Activated CD8-positive, alpha-beta memory T cell treated with anti-CD3 and anti-CD28 coated beads for 36 hours (primary cell): ENCODE data around the gene ZNF548. TPM values are rescaled to one million over a fixed set of nuclear protein-coding genes. Genes with fewer than 3 reads are reported as not detected.
"Not testable (repeated sequence)": the region's sequence is repeated elsewhere in the genome, so short reads cannot be mapped to it uniquely, and the experiment has no call there.

Experiments
- CTCF ChIA-PET: fragments of 350-600 bp; sonication (Branson Sonifier 250); formaldehyde crosslinking; loops from one replicate; lab custom pipeline; 2021; ENCODE audit warnings: antibody characterized with exemption; lab: Charles Lee
- POLR2A ChIA-PET: fragments of 350-600 bp; sonication (Branson Sonifier 250); formaldehyde crosslinking; loops from one replicate; lab custom pipeline; 2021; ENCODE audit warnings: antibody characterized with exemption; lab: Charles Lee
- total RNA-seq, 2 experiments: library from RNA; stranded (reverse); gene quantifications; one replicate each; pipeline ENCODE4 v1.2.3, GENCODE V29; 2021

The ZNF548 gene
- total RNA-seq, result 10 to 100 TPM; 11.8 to 13.9 TPM

DNA sequence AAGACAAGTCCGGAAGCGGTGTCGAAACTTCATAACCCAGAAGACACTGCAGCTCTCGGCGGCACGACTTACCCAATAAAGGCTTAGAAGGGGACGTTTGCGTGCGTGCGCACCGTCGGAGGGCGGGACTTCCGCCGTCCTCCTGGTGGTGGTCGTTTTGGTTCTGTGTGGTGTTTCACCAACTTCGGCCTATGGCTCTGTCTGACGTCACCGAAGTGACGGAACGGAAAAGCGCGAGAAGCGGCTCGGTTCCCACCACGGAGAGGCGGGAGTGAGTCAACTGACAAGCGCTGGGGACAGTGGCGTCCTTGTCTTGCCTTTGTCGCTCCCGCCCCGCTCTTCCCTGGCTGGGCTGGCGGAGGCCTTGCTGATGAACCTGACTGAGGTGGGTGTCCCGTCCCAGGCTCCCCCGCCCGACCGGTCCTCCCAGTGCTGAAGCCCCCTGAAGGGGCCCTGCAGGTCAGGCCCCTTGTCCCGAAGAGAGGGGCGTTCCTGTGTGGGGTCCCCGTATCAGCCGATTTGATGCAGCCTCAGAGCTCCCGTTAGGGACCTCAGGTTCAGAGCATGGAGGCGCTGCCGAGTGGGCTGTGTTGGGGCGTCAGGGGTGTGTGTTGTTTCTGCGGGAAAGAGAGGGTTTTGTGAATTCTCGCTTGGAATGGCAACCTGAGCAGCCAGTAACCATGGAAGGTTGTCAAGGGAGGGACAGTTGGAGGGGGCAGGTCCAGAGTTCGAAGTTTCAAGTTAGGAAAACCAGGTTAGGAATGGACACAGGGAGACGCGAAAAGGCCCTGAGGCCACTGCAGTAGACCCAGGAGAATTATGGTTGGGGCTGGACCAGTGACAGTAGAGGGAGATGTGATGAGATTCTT lies at the start of gene ZNF548:
TSS of gene ZNF548 (plus strand) at position 125 of the 869 bp plus-strand sequence. CDS start at position 371, 246 bp downstream.
- CTCF ChIA-PET, result no interaction called here
- POLR2A ChIA-PET, result interaction anchor here (0.8 to 1.6 kb wide), 3 partner anchors 14 to 45 kb away, joined by 3 to 6 read pairs (median 5); partner anchors contain the start of genes TRAPPC2B, ZNF547 and ZNF749

DNA sequence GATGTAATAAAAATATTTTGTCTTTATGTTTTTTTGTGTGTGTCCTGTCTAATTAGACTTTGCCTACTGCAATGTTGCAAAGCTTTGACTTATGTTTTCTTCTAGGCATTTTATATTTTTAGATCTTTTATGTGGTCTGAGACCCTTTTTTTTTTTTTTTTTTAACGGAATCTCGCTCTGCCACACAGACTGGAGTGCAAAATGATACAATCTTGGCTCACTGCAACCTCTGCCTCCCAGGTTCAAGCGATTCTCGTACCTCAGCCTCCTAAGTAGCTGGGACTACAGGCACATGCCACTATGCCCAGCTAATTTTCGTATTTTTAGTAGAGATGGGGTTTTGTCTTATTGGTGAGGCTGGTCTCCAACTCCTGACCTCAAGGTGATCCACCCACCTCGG lies 47.1 kb upstream of the ZNF548 start:
- CTCF ChIA-PET, result interaction anchor here (0.7 kb wide), 1 partner anchor 176 kb away, joined by 3 read pairs; no protein-coding TSS in a partner anchor
- POLR2A ChIA-PET, result no interaction called here

DNA sequence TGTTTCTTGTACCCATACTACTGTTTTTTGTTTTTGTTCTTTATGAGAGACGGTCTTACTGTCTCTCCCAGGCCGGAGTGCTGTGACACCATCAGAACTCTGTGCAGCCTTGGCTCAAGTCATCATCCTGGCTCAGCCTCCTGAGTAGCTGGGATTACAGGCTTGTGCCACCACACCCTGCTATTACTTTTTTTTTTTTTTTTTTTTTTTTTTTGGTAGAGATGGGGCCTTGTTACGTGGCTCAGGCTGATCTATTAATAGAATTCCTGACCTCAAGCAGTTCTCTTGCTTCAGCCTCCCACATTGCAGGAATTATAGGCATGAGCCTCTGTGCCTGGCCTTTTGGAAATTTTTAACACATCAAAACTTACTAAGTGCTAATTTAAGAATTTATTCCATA lies 41.5 kb upstream of the ZNF548 start:
- POLR2A ChIA-PET, result interaction anchor here (0.6 kb wide), 1 partner anchor 68 kb away, joined by 3 read pairs; no protein-coding TSS in a partner anchor
- CTCF ChIA-PET, result no interaction called here

DNA sequence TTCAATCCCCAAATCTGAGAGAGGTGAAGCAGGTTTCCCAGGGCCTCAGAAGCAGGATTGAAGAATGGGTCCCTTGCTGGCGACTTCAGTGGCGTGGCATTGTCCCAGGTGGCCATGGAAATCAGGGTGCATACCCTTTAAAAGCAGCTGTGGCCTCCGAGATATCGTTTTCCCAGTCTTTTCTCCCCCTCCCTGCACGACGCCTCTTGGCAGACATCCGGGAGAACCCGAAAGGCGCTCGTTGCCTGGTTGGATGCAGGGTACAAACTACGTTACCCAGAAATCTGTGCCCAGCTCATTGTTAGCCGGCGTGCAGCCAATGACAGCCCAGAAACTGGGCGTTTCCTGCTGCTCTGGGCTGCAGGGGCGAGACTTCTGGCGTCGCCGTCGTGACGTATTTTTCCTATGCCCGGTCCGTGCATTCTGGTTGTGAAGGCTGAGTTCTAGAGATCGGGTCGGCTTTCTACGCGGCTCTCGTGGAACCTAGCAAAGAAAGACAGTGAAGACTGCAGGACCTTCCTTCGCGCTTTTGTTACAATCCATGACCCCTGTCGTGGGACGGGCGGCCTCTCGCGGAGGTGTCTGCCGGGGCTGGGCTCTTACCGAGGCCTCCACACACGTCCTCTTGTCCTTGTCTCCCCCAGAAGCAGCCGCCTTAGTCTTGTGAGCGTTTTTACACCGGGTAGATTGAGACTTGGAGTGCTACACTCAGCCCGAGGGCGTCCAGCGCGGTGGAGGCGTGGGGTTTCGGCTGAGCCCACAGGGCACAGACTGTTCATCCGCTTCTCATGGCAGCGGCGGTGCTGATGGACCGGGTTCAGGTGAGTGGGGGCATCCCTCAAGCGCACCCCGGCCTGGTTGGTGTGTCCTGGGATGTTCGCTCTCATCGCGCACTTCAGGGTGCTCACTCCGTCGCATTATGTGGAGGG lies 38.5 kb upstream of the ZNF548 start, which contains the start of gene ZNF304:
TSS of gene ZNF304 (plus strand) at position 395 of the 929 bp plus-strand sequence. CDS start at position 789, 394 bp downstream.
- ChIA-PET CTCF (interaction anchor here (1.1 kb wide), 1 partner anchor 13 kb away, joined by 3 read pairs; the partner anchor contains the start of genes TRAPPC2B and ZNF547), POLR2A (no interaction called here)

DNA sequence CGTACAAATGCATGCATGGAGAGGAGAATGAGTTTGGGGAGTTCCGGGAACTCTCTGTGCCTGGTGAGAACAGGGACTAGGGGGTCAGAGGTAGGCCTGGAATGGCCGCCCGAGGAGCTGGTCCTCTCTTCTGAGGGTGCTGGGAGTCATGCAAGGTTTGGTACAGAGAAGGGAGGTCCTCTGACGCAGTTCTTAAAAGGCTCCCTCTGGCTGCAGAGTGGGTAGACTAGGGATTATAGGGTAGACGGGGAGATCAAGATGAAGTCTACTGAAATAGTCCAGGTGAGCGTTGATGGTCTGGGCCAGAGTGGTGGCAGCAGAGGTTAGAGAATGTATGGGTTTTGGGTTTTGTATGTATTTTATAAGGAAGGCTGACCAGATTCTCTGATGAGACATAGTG lies 37.8 kb upstream of the ZNF548 start:
- ChIA-PET POLR2A (no interaction called here), CTCF (interaction anchor here (1.1 kb wide), 1 partner anchor 12 kb away, joined by 3 read pairs; the partner anchor contains the start of genes TRAPPC2B and ZNF547)

DNA sequence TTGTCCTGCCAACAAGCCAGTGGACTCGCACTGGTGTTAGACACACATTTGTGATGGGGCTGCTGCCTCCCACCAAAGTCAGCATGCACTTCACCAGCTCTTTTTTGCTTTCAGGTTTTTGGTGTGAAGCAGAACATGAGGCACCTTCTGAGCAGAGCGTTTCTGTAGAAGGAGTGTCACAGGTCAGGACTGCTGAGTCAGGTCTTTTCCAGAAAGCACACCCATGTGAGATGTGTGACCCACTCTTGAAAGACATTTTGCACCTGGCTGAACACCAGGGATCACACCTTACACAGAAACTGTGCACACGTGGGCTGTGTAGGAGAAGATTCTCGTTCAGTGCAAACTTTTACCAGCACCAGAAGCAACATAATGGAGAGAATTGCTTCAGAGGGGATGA lies 33.7 kb upstream of the ZNF548 start:
- POLR2A ChIA-PET, result no interaction called here
- CTCF ChIA-PET, result no interaction called here

- POLR2A ChIA-PET, result no interaction called here
- CTCF ChIA-PET, result interaction anchor here (0.6 to 1.5 kb wide), 2 partner anchors 10 to 28 kb away, joined by 3 read pairs; no protein-coding TSS in a partner anchor
Observed at GRCh38 chr19:57357406-57357805, 32.2 kb upstream of the ZNF548 start.

- POLR2A ChIA-PET, result no interaction called here
Observed at GRCh38 chr19:57359300-57359699, 30.4 kb upstream of the ZNF548 start.

DNA sequence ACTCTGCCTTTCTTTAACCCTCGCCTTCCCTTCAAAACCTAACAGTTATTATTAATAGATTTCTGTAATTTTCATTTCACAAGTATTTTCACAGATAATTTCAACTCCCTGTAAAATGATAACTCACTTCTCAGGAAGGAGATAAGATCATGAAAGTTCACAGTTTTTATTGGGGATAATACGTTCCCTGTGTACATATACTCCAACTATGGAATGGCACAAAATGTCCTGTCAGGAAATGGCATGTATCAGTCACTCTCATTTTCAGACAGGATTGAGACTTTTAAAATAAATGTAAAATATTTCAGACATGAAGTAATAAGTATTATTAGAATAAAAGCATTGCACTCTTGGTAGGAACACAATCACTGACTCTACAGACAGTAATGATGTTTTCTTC lies 27.2 kb upstream of the ZNF548 start:
- ChIA-PET POLR2A (interaction anchor here (1.7 kb wide), 1 partner anchor 27 kb away, joined by 5 read pairs; the partner anchor contains the start of gene ZNF548), CTCF (no interaction called here)

More at GRCh38 chr19:57359300-57359699, 30.4 kb upstream of the ZNF548 start:
- CTCF ChIA-PET, result no interaction called here

- ChIA-PET POLR2A (interaction anchor here (0.6 to 1.7 kb wide), 2 partner anchors 26 to 820 kb away, joined by 3 to 5 read pairs; partner anchors contain the start of genes ZNF274 and ZNF548), CTCF (interaction anchor here (1.0 kb wide), 1 partner anchor 12 kb away, joined by 3 read pairs; the partner anchor contains the start of gene ZNF304)
Observed at GRCh38 chr19:57362997-57363687, 26.5 kb upstream of the ZNF548 start, which contains the start of the genes TRAPPC2B and ZNF547. Gene TRAPPC2B (plus strand): TSS chr19:57363551. CDS start chr19:57364834, 1,283 bp downstream. Gene ZNF547 (plus strand): TSS chr19:57363551. CDS start chr19:57368556, 5,005 bp downstream.

- CTCF ChIA-PET, result interaction anchor here (1.0 kb wide), 1 partner anchor 12 kb away, joined by 3 read pairs; the partner anchor contains the start of gene ZNF304
- POLR2A ChIA-PET, result interaction anchor here (0.6 to 1.7 kb wide), 2 partner anchors 26 to 819 kb away, joined by 3 to 5 read pairs; partner anchors contain the start of genes ZNF274 and ZNF548
Observed at GRCh38 chr19:57363688-57364181, 25.9 kb upstream of the ZNF548 start.

DNA sequence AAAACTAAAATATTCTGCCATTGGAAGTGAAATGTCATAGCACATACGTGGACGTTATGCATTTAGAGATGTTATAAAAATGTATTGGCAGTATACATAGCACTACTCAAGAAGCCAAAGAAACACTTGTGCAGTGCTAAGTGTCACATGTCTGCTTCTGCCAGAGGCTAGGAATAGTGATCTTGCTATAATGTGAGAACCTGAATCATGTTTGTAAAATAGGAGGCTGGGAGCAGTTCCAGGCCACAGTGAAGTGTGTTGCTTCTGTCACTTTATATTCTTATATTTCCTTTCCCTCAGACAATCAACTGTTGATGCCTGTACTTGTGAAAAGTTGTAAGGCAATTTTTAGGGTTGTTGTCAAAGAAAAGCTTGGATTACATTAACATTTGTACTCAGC lies 22.9 kb upstream of the ZNF548 start:
- CTCF ChIA-PET, result no interaction called here
- POLR2A ChIA-PET, result no interaction called here

GRCh38 chr19:57374179-57374578 lies 15.5 kb upstream of the ZNF548 start:
- CTCF ChIA-PET, result no interaction called here
- POLR2A ChIA-PET, result no interaction called here

DNA sequence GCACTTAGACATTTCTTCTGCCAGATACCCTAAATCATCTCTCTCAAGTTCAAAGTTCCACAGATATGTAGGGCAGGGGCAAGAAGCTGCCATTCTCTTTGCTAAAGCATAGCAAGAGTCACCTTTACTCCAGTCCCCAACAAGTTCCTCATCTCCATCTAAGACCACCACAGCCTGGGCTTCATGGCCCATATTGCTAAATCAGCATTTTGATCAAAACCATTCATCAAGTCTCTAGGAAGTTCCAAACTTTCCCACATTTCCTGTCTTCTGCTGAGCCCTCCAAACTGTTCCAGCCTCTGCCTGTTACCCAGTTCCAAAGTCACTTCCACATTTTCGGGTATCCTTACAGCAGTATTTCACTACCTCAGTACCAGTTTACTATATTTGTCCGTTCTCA lies 15.0 kb upstream of the ZNF548 start:
- CTCF ChIA-PET, POLR2A ChIA-PET: not testable (repeated sequence)

GRCh38 chr19:57376151-57376550 lies 13.5 kb upstream of the ZNF548 start:
- CTCF ChIA-PET, result no interaction called here

DNA sequence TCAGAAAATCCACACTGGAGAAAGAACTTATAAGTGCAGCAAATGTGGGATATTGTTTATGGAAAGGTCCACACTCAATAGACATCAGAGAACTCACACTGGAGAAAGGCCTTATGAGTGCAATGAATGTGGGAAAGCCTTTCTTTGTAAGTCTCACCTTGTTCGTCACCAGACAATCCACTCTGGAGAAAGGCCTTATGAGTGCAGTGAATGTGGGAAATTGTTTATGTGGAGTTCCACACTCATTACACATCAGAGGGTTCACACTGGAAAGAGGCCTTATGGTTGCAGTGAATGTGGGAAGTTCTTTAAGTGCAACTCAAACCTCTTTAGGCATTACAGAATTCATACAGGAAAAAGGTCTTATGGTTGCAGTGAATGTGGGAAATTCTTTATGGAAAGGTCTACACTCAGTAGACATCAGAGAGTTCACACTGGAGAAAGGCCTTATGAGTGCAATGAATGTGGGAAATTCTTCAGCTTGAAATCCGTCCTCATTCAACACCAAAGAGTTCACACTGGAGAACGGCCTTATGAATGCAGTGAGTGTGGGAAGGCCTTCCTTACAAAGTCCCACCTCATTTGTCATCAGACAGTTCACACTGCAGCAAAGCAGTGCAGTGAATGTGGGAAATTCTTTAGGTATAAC lies 12.0 kb upstream of the ZNF548 start:
- ChIA-PET POLR2A (no interaction called here), CTCF (no interaction called here)

More at GRCh38 chr19:57376151-57376550, 13.5 kb upstream of the ZNF548 start:
- POLR2A ChIA-PET, result no interaction called here

DNA sequence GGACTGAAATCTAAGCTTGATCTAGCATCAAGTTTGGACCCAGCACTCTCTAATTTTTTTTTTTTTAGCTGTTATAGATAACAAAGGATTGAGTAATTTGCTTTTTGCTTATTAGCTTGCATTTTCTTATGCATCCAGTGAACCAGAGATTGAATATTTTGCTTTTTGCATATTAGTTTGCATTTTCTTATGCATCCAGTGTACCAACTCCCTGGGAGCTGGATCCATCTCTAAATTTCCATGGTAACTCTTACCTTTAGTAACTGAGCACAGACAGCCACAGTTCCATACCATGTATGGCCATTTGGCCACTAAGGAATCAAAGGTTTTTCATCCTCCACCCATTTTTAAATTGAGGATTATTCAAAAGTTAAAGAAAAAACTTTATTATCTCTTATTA lies 8.7 kb upstream of the ZNF548 start:
- CTCF ChIA-PET, result no interaction called here
- POLR2A ChIA-PET, result no interaction called here
